Measurements from ENCODE around the gene GPR83. TPM values are rescaled to one million over a fixed set of nuclear protein-coding genes. Genes with fewer than 3 reads are reported as not detected.
"Not testable (repeated sequence)": the region's sequence is repeated elsewhere in the genome, so short reads cannot be mapped to it uniquely, and the experiment has no call there.

The GPR83 gene
- total and polyA plus RNA-seq, 4 donors: 0.15 TPM; not detected in 3

- Histone ChIP-seq H3K4me3 (ENCODE audit: low read length in 2 of 2) (no peak overlapping the region), H3K4me1 (ENCODE audit: control insufficient read depth in 1 of 2, insufficient read depth in 2 of 2, low read length in 2 of 2) (no peaks in the 10 kb centered on the region), H3K9me3 (ENCODE audit: control insufficient read depth, low read length) (no peaks in the 10 kb centered on the region), H3K27me3 (ENCODE audit: control insufficient read depth in 1 of 2, insufficient read depth in 2 of 2, low read length in 1 of 2) (no peaks in the 10 kb centered on the region), H3K36me3 (ENCODE audit: control insufficient read depth in 1 of 2, insufficient read depth in 2 of 2, low read length in 1 of 2) (no peaks in the 10 kb centered on the region), H3K27ac (ENCODE audit: low read depth in 1 of 2, low read length in 2 of 2) (no peak overlapping the region)
- DNase-seq: no peak
- WGBS, 2 donors: 75 to 85% methylated on average over 5 of the region's 5 CpGs
- ATAC-seq (ENCODE audit: low FRiP score): no peak
- intact Hi-C loops (cut with DNase I): no loop called here
These were observed 3.1 kb downstream of the GPR83 start for GRCh38 chr11:94398101-94398500.

GRCh38 chr11:94396282-94396681, 4.9 kb downstream of the GPR83 start:
- intact Hi-C loops (cut with DNase I): no loop called here
- no peak overlapping the region for H3K27ac ChIP-seq (ENCODE audit: low read depth in 1 of 2, low read length in 2 of 2)
- H3K9me3 ChIP-seq (ENCODE audit: control insufficient read depth, low read length): no peaks in the 10 kb centered on the region
- WGBS, 2 donors: 93% methylated on average over 5 of the region's 5 CpGs
- H3K36me3 ChIP-seq (ENCODE audit: control insufficient read depth in 1 of 2, insufficient read depth in 2 of 2, low read length in 1 of 2): no peaks in the 10 kb centered on the region
- H3K4me3 ChIP-seq (ENCODE audit: low read length in 2 of 2): no peak overlapping the region
- no peak for ATAC-seq (ENCODE audit: low FRiP score)
- no peak for DNase-seq
- H3K4me1 ChIP-seq (ENCODE audit: control insufficient read depth in 1 of 2, insufficient read depth in 2 of 2, low read length in 2 of 2): no peaks in the 10 kb centered on the region
- no peaks in the 10 kb centered on the region for H3K27me3 ChIP-seq (ENCODE audit: control insufficient read depth in 1 of 2, insufficient read depth in 2 of 2, low read length in 1 of 2)

GRCh38 chr11:94391937-94392336, 9.3 kb downstream of the GPR83 start:
- 84 to 98% methylated on average over 4 of the region's 4 CpGs for WGBS, 2 donors
- not testable (repeated sequence) for H3K9me3 ChIP-seq (ENCODE audit: control insufficient read depth, low read length); H3K4me3 ChIP-seq (ENCODE audit: low read length in 2 of 2); H3K4me1 ChIP-seq (ENCODE audit: control insufficient read depth in 1 of 2, insufficient read depth in 2 of 2, low read length in 2 of 2); H3K36me3 ChIP-seq (ENCODE audit: control insufficient read depth in 1 of 2, insufficient read depth in 2 of 2, low read length in 1 of 2); H3K27me3 ChIP-seq (ENCODE audit: control insufficient read depth in 1 of 2, insufficient read depth in 2 of 2, low read length in 1 of 2); DNase-seq; H3K27ac ChIP-seq (ENCODE audit: low read depth in 1 of 2, low read length in 2 of 2); ATAC-seq (ENCODE audit: low FRiP score)
- intact Hi-C loops (cut with DNase I): loop anchor here in 1 of 2 donors (5.0 kb wide), 1 partner anchor 1230 kb away; no protein-coding TSS in a partner anchor

GRCh38 chr11:94379613-94380012, 21.6 kb downstream of the GPR83 start:
- 80 to 91% methylated on average over 5 of the region's 5 CpGs for WGBS, 2 donors
- Histone ChIP-seq H3K9me3 (ENCODE audit: control insufficient read depth, low read length) (peaks cover 3% of the 10 kb centered on the region), H3K36me3 (ENCODE audit: control insufficient read depth in 1 of 2, insufficient read depth in 2 of 2, low read length in 1 of 2) (no peaks in the 10 kb centered on the region), H3K4me3 (ENCODE audit: low read length in 2 of 2) (no peak overlapping the region), H3K4me1 (ENCODE audit: control insufficient read depth in 1 of 2, insufficient read depth in 2 of 2, low read length in 2 of 2) (no peaks in the 10 kb centered on the region), H3K27me3 (ENCODE audit: control insufficient read depth in 1 of 2, insufficient read depth in 2 of 2, low read length in 1 of 2) (no peaks in the 10 kb centered on the region), H3K27ac (ENCODE audit: low read depth in 1 of 2, low read length in 2 of 2) (no peak overlapping the region)
- ATAC-seq (ENCODE audit: low FRiP score) (no peak), DNase-seq (no peak)
- intact Hi-C loops (cut with DNase I): loop anchor here in 1 of 2 donors (10.0 kb wide), 1 partner anchor 105 kb away; no protein-coding TSS in a partner anchor

GRCh38 chr11:94376841-94377240, 24.4 kb downstream of the GPR83 start:
- peaks cover 3% of the 10 kb centered on the region for H3K9me3 ChIP-seq (ENCODE audit: control insufficient read depth, low read length)
- no peak overlapping the region for H3K4me3 ChIP-seq (ENCODE audit: low read length in 2 of 2)
- DNase-seq: no peak
- no peaks in the 10 kb centered on the region for H3K4me1 ChIP-seq (ENCODE audit: control insufficient read depth in 1 of 2, insufficient read depth in 2 of 2, low read length in 2 of 2)
- intact Hi-C loops (cut with DNase I): no loop called here
- no peaks in the 10 kb centered on the region for H3K27me3 ChIP-seq (ENCODE audit: control insufficient read depth in 1 of 2, insufficient read depth in 2 of 2, low read length in 1 of 2)
- ATAC-seq (ENCODE audit: low FRiP score): no peak
- no peak overlapping the region for H3K27ac ChIP-seq (ENCODE audit: low read depth in 1 of 2, low read length in 2 of 2)
- WGBS, 2 donors: 83 to 88% methylated on average over 1 of the region's 1 CpG
- no peaks in the 10 kb centered on the region for H3K36me3 ChIP-seq (ENCODE audit: control insufficient read depth in 1 of 2, insufficient read depth in 2 of 2, low read length in 1 of 2)

- H3K27me3 ChIP-seq (ENCODE audit: control insufficient read depth in 1 of 2, insufficient read depth in 2 of 2, low read length in 1 of 2); H3K4me3 ChIP-seq (ENCODE audit: low read length in 2 of 2); DNase-seq; H3K27ac ChIP-seq (ENCODE audit: low read depth in 1 of 2, low read length in 2 of 2); H3K9me3 ChIP-seq (ENCODE audit: control insufficient read depth, low read length); intact Hi-C loops (cut with DNase I); H3K4me1 ChIP-seq (ENCODE audit: control insufficient read depth in 1 of 2, insufficient read depth in 2 of 2, low read length in 2 of 2); H3K36me3 ChIP-seq (ENCODE audit: control insufficient read depth in 1 of 2, insufficient read depth in 2 of 2, low read length in 1 of 2); ATAC-seq (ENCODE audit: low FRiP score): not testable (repeated sequence)
- 78 to 82% methylated on average over 6 of the region's 6 CpGs for WGBS, 2 donors
These were observed 30.6 kb downstream of the GPR83 start for GRCh38 chr11:94370576-94370975.

GRCh38 chr11:94350850-94351563, 50.2 kb downstream of the GPR83 start:
- ATAC-seq (ENCODE audit: low FRiP score); H3K4me3 ChIP-seq (ENCODE audit: low read length in 2 of 2): not testable (repeated sequence)

GRCh38 chr11:94346311-94346710, 54.9 kb downstream of the GPR83 start:
- H3K27ac ChIP-seq (ENCODE audit: low read depth in 1 of 2, low read length in 2 of 2); DNase-seq; H3K36me3 ChIP-seq (ENCODE audit: control insufficient read depth in 1 of 2, insufficient read depth in 2 of 2, low read length in 1 of 2); H3K9me3 ChIP-seq (ENCODE audit: control insufficient read depth, low read length); H3K4me1 ChIP-seq (ENCODE audit: control insufficient read depth in 1 of 2, insufficient read depth in 2 of 2, low read length in 2 of 2); H3K27me3 ChIP-seq (ENCODE audit: control insufficient read depth in 1 of 2, insufficient read depth in 2 of 2, low read length in 1 of 2); H3K4me3 ChIP-seq (ENCODE audit: low read length in 2 of 2); intact Hi-C loops (cut with DNase I); ATAC-seq (ENCODE audit: low FRiP score): not testable (repeated sequence)
- WGBS, 2 donors: 75 to 80% methylated on average over 8 of the region's 8 CpGs

More at GRCh38 chr11:94350850-94351563, 50.2 kb downstream of the GPR83 start:
- H3K27ac ChIP-seq (ENCODE audit: low read depth in 1 of 2, low read length in 2 of 2); H3K4me1 ChIP-seq (ENCODE audit: control insufficient read depth in 1 of 2, insufficient read depth in 2 of 2, low read length in 2 of 2); H3K9me3 ChIP-seq (ENCODE audit: control insufficient read depth, low read length); intact Hi-C loops (cut with DNase I); H3K36me3 ChIP-seq (ENCODE audit: control insufficient read depth in 1 of 2, insufficient read depth in 2 of 2, low read length in 1 of 2); H3K27me3 ChIP-seq (ENCODE audit: control insufficient read depth in 1 of 2, insufficient read depth in 2 of 2, low read length in 1 of 2); DNase-seq: not testable (repeated sequence)
- WGBS, 2 donors: 73 to 76% methylated on average over 7 to 10 of the region's 10 CpGs

- Histone ChIP-seq H3K4me1 (ENCODE audit: control insufficient read depth in 1 of 2, insufficient read depth in 2 of 2, low read length in 2 of 2) (no peaks in the 10 kb centered on the region), H3K27me3 (ENCODE audit: control insufficient read depth in 1 of 2, insufficient read depth in 2 of 2, low read length in 1 of 2) (no peaks in the 10 kb centered on the region), H3K9me3 (ENCODE audit: control insufficient read depth, low read length) (no peaks in the 10 kb centered on the region), H3K27ac (ENCODE audit: low read depth in 1 of 2, low read length in 2 of 2) (no peak overlapping the region), H3K36me3 (ENCODE audit: control insufficient read depth in 1 of 2, insufficient read depth in 2 of 2, low read length in 1 of 2) (no peaks in the 10 kb centered on the region), H3K4me3 (ENCODE audit: low read length in 2 of 2) (no peak overlapping the region)
- 86 to 93% methylated on average over 1 of the region's 1 CpG for WGBS, 2 donors
- intact Hi-C loops (cut with DNase I): no loop called here
- ATAC-seq (ENCODE audit: low FRiP score): no peak
- DNase-seq: no peak
These were observed 57.7 kb downstream of the GPR83 start for GRCh38 chr11:94343495-94343894.

Data from aorta (tissue), 5 donors.